GM21619 (cell line): Measurements from ENCODE around the gene KLF1.
A peak's percentile ranks its signal among the peaks of the same experiment; 100 is the strongest.
"Not testable (repeated sequence)": the region's sequence is repeated elsewhere in the genome, so short reads cannot be mapped to it uniquely, and the experiment has no call there.

Source experiments
- ATAC-seq: cut with Tn5 transposase; IDR thresholded peaks from one replicate; pipeline ENCODE4 v1.9.1; 2021; ENCODE audit not compliant: unreplicated experiment

KLF1 gene

GRCh38 chr19:12886969-12887747, at the start of gene KLF1:
KLF1 (minus strand) TSS chr19:12887201; CDS start chr19:12887140, 61 bp downstream.
- ATAC-seq: no peak

- no peak for ATAC-seq
Measured at GRCh38 chr19:12936582-12936981, 49.6 kb upstream of the KLF1 start.

GRCh38 chr19:12935071-12935470, 48.1 kb upstream of the KLF1 start:
- ATAC-seq: no peak

- peak; percentile 37 for ATAC-seq
Measured at GRCh38 chr19:12933287-12934072, 46.5 kb upstream of the KLF1 start, which contains the start of gene FARSA. FARSA (minus strand) TSS chr19:12933711; CDS start chr19:12933696, 15 bp downstream.

- no peak for ATAC-seq
Measured at GRCh38 chr19:12932392-12933286, 45.6 kb upstream of the KLF1 start.

- no peak for ATAC-seq
Measured at GRCh38 chr19:12930002-12930645, 43.1 kb upstream of the KLF1 start.

- no peak for ATAC-seq
Measured at GRCh38 chr19:12924621-12925310, 37.8 kb upstream of the KLF1 start.

GRCh38 chr19:12922959-12923358, 36.0 kb upstream of the KLF1 start:
- no peak for ATAC-seq

GRCh38 chr19:12921047-12921446, 34.0 kb upstream of the KLF1 start:
- ATAC-seq: no peak

GRCh38 chr19:12918253-12918652, 31.3 kb upstream of the KLF1 start:
- ATAC-seq: no peak

GRCh38 chr19:12915860-12916259, 28.9 kb upstream of the KLF1 start:
- not testable (repeated sequence) for ATAC-seq

GRCh38 chr19:12913851-12914690, 27.1 kb upstream of the KLF1 start:
- no peak for ATAC-seq

GRCh38 chr19:12913011-12913561, 26.1 kb upstream of the KLF1 start:
- no peak for ATAC-seq

- no peak for ATAC-seq
Measured at GRCh38 chr19:12912571-12912970, 25.6 kb upstream of the KLF1 start.

- no peak for ATAC-seq
Measured at GRCh38 chr19:12907166-12907565, 20.2 kb upstream of the KLF1 start.

- ATAC-seq: peak; percentile 63
Measured at GRCh38 chr19:12899891-12900518, 13.0 kb upstream of the KLF1 start.

GRCh38 chr19:12896460-12896859, 9.5 kb upstream of the KLF1 start:
- no peak for ATAC-seq

GRCh38 chr19:12893582-12893981, 6.6 kb upstream of the KLF1 start:
- ATAC-seq: no peak
